HCT116 (cell line): Measurements from ENCODE around the gene SEC24B.
"Not testable (repeated sequence)": the region's sequence is repeated elsewhere in the genome, so short reads cannot be mapped to it uniquely, and the experiment has no call there.

Source experiments
- ATF3 ChIP-seq: IDR thresholded peaks from 2 replicates; pipeline ENCODE4 v1.6.1; 2012
- CTCF ChIP-seq, 3 experiments: fragments of 200-600 bp in 1 of 3; sonication (generic) in 1 of 3; IDR thresholded peaks in 2 of 3; conservative IDR thresholded peaks in 1 of 3; 2 replicates each; pipeline ENCODE4 v1.5.1; 2012 to 2017; ENCODE audit warnings: low read depth in 2 of 3, low read length in 2 of 3, antibody characterized with exemption in 1 of 3, borderline replicate concordance in 1 of 3, control low read depth in 1 of 3, mild to moderate bottlenecking in 1 of 3, mixed read lengths in 1 of 3, mixed run types in 1 of 3, moderate library complexity in 1 of 3; ENCODE audit not compliant: insufficient read depth in 1 of 3
- JUND ChIP-seq: IDR thresholded peaks from 2 replicates; pipeline ENCODE4 v1.6.1; 2012
- POLR2A ChIP-seq: IDR thresholded peaks from 2 replicates; pipeline ENCODE4 v1.7.0; 2011; ENCODE audit warnings: borderline replicate concordance; ENCODE audit not compliant: insufficient read depth, insufficient read length; ENCODE audit errors: extremely low read depth
- POLR2AphosphoS5 ChIP-seq: IDR thresholded peaks from 2 replicates; pipeline ENCODE4 v1.6.1; 2011; ENCODE audit warnings: mild to moderate bottlenecking, low read depth, low read length, moderate library complexity
- SP1 ChIP-seq: IDR thresholded peaks from 2 replicates; pipeline ENCODE4 v1.6.1; 2012; ENCODE audit warnings: low read depth
- YY1 ChIP-seq: IDR thresholded peaks from 2 replicates; pipeline ENCODE4 v1.6.1; 2011; ENCODE audit warnings: low read length, low read depth, moderate library complexity, mild to moderate bottlenecking; ENCODE audit not compliant: insufficient replicate concordance; ENCODE audit errors: extremely low read depth
- ZFX ChIP-seq: fragments of 450-650 bp; IDR thresholded peaks from 2 replicates; pipeline ENCODE4 v1.6.1; 2017

GRCh38 chr4:109558095-109558494 is 124.5 kb downstream of the SEC24B start:
- TF ChIP-seq SP1; CTCF (IDR thresholded peaks at IDR 0.05 in 2 of 3, conservative IDR thresholded peaks at IDR 0.05 in 1 of 3; ENCODE audit: borderline replicate concordance in 1 of 3, insufficient read depth in 1 of 3, low read depth in 2 of 3, low read length in 2 of 3); ATF3; POLR2AphosphoS5; ZFX; JUND; POLR2A; YY1: not testable (repeated sequence)
